ENCODE results near the gene COX7A2.

Gene COX7A2

DNA sequence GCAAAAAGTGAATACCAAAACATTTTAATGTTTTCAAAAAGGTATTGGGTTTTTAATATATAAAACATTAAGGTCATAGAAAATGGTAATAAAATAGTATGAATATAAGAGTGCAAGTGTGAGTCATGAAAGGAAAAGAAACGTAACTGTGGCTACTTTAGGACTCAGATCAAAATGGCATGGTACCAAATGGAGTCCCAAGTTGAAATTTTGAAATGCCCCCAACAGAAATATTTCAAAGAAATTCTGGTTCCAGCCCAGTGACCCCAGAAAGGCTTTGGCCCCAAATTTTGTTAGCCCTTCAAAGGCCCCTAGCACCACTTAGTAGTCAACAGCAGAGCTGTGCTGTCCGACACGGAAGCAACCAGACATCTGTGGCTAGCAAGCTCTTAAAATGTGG is 43.7 kb downstream of the COX7A2 start:
- no peak for DNase-seq (ENCODE audit: low read depth in 3 of 3)

DNA sequence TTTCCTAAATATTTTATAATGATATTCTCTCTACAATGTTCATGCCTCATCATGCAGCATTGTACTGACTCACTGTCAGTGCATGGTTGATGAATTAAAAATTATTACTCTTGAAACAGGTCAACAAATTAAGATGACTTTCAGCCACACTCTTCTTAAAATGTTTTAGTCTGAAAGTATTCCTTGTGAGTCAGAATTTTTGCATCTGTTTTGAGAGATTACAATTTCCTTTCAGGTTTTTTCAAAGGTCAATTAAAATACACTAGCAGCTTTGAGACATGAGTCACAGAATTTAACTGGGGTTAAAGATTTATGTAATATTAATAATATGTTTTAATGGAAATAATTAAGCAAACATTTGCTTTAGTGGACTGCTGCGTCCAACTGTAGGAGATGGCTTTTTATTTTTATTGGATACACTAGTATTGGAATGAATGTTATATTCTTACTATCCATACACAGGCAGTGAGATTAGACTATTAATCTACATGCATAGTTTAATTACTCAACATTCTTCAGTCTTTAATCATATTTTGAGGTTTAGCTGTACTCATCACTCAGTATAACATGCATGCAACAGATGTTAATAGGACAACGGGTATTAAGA is 47.4 kb downstream of the COX7A2 start:
- no peak for DNase-seq (ENCODE audit: low read depth in 3 of 3)

DNA sequence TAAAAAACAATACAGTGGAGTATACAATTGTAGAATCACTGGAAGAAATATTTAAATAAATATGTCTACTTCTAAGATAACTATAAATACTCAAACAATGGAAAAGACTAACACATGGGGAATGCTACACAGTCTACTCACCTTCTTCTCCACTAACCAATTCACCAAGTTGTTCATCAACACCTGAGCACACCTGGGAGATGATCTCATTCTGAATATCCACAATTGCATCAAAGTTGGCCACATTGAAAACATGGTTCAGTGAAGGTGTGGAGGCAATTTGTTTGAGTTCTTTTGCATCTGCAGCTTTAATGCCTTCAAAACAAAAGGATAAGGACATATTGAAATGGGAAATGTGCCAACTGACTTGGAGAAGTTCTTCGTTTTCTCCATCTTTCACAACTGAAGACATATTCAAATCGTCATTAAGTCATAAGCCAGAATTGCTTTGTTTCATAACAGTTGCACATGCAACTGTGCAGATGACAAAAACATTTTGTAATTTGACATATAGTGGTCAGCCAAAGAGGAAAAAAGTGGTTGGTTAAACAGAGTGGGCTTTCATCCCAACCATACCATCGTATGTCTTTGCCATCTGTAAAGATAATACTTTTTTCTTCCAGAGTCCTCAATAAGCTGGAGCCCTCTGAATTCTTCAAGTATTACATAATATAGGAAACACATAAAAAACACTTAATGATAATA is 55.2 kb downstream of the COX7A2 start:
- DNase-seq (ENCODE audit: low read depth in 3 of 3) = no peak

All from stimulated activated CD4-positive, alpha-beta T cell treated with anti-CD3 and anti-CD28 coated beads, TNF-alpha, amount 100 ng/mL, for 48 hours (primary cell).